Smooth muscle cell of the brain vasculature (primary cell): ENCODE data around the gene PRRC2B.
"Not testable (repeated sequence)": the region's sequence is repeated elsewhere in the genome, so short reads cannot be mapped to it uniquely, and the experiment has no call there.

ENCODE experiments used
- DNase-seq: peaks from one replicate; pipeline ENCODE4 v3.0.0-alpha.2; 2012; ENCODE audit warnings: low read depth, low spot score

The PRRC2B gene

GRCh38 chr9:131434673-131435072 is 40.8 kb downstream of the PRRC2B start:
- DNase-seq, result no peak

DNA sequence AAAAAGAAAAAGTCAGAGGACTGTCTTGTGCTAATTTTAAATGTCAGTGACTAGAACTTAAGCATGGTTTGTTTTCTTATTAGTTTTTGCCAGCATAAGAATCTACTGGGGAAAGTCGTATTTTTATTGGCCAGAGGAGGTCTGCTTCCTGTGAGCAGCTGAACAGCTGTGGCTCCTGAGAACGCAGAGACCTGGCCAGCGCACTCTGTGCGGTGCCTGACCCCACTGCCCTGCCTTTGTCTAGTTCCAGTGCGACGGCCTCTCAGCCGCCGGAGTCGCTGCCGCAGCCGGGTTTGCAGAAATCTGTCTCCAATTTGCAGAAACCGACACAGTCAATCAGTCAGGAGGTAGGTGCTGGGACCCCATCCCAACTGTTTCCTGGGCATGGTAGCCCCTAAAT is 42.5 kb downstream of the PRRC2B start:
- peak; percentile 40 for DNase-seq

DNA sequence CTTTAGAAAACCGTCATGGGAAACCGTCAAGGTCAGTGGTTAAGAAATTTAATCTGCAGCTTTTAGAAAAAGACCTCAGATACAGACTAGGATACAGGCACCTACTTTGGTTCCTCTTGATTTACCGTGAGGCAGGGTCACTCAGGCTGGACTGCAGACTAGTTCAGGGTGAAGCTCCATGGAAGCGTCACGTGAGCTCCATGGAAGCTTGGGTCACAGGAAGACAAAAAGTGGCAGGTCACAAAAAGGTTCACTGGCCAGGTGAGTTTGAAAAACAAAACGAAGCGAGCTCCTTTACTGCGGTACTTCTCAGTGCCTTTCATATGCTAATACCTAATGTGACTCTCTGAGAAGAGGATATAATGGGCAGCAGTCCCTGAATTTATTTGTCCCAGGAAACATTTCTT is 43.0 kb downstream of the PRRC2B start:
- no peak for DNase-seq

- no peak for DNase-seq
These were observed 44.3 kb downstream of the PRRC2B start for GRCh38 chr9:131438190-131438589.

- no peak for DNase-seq
These were observed 45.3 kb downstream of the PRRC2B start for GRCh38 chr9:131439224-131439623.

DNA sequence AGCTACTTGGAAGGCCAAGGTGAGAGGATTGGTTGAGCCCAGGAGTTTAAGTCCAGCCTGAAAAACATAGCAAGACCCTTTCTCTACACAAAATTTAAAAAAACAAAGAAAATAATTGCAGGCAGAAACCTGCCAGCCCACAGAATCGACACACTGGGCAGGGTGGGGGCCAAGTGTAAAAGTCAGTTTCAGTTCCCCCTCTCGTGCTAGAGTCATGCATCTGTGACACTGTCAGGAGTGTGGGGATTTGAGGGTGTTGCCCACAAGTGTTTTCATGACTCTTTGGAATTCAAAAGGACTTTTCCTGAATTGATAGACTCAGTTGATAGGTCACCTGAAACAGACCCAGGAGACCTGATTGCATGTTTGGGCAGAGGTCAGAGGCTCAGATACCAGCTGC is 47.6 kb downstream of the PRRC2B start:
- no peak for DNase-seq

GRCh38 chr9:131442351-131442750 is 48.5 kb downstream of the PRRC2B start:
- DNase-seq, result no peak

- no peak for DNase-seq
These were observed 49.8 kb downstream of the PRRC2B start for GRCh38 chr9:131443648-131444047.

- DNase-seq, result no peak
These were observed 52.4 kb downstream of the PRRC2B start for GRCh38 chr9:131446276-131446675.

- no peak for DNase-seq
These were observed 53.3 kb downstream of the PRRC2B start for GRCh38 chr9:131447148-131447547.

- DNase-seq, result no peak
These were observed 53.7 kb downstream of the PRRC2B start for GRCh38 chr9:131447600-131447999.

DNA sequence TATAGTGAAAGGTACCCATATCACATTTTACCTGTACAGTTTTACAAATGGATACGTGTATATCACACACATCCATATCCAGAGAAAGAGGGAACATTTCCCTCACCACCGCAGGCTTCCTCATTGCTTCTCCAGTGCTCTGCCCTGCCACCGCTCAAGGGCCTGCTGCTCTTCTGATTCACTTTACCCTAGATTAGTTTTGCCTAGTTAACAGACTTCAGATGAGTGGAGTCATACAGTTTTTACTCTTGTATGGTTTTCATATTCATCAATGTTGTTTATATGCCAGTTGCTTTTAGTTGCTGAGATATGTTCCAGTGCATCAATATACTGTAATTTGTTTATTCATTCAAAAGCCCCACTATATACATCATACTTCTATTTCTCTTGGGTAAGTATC is 54.9 kb downstream of the PRRC2B start:
- DNase-seq, result no peak

DNA sequence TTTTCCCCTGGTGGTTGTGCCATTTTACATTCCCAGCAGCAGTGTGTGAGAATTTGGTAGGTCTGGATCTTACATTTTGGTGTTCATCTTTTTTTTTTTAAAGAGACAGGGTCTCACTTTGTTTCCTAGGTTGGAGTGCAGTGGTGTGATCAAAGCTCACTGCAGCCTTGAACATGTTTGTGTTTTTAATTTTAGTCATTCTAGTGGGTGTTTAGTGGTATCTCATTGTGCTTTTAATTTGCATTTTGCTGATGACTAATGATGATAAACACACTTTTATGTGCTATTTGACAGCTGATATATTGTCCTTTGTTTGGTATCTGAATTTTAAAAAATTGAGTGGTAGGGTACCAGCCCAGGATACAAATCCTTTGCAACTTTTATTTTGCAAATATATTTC is 55.4 kb downstream of the PRRC2B start:
- no peak for DNase-seq

DNA sequence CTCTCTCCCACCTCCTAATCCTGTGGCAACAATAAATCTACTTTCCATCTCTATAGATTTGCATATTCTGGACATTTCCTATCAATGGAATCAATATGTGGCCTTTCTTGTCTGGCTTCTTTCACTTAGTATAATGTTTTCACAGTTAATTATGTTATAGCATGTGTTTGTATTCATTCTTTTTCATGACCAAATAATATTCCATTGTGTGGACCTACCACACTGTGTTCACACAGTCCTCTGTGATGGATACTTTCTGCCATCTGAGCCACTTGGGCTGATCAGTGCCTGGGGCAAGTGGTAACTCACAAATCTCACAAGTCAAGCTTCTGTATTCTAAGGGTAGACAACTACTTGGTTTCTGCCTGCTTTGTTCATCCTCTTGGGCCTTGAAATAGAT is 60.1 kb downstream of the PRRC2B start:
- DNase-seq, result no peak

- DNase-seq, result not testable (repeated sequence)
These were observed 61.8 kb downstream of the PRRC2B start for GRCh38 chr9:131455655-131456054.

DNA sequence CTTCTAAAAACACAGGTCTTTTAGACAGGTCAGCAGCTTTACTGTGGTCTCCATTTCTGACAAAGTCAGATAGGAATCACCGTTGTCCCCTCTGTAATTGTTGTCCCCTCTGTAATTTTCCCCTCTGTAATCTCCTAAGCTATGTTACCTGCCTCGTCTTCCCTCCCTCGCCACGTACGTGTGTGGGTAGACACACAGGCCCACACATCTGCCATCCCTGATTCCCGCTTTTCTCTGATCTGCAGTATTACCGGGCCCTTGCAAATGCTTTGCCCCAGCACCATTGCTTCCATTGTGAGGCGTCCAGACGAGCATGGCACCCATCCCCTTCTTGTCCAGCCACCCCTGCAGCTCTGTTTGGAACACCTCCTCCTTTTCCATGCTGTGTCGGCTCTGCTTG is 63.9 kb downstream of the PRRC2B start:
- DNase-seq, result no peak

GRCh38 chr9:131459056-131459455 is 65.2 kb downstream of the PRRC2B start:
- DNase-seq, result no peak

DNA sequence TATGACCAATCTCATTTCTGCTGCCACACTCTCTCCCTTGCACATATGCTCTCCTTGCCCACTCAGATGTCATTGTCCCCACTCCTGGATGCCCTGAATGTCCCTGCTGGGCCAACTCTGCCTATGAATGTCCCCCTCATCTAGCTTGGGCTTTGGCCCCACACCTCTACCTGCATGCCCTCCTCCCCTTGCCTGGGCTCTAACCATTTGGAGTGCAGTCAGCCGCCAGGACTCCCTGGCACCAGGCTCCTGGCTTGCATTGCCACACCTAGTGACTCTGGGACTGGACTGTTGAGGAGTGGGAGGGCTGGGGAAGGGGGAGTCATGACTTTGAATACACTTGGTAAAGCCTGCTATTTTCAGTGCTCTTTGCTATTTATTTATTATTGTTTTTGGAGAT is 67.3 kb downstream of the PRRC2B start:
- DNase-seq, result no peak

- DNase-seq, result no peak
These were observed 70.6 kb downstream of the PRRC2B start for GRCh38 chr9:131464354-131465000.

GRCh38 chr9:131465401-131465800 is 71.5 kb downstream of the PRRC2B start:
- no peak for DNase-seq

- no peak for DNase-seq
These were observed 73.5 kb downstream of the PRRC2B start for GRCh38 chr9:131467214-131467935.

DNA sequence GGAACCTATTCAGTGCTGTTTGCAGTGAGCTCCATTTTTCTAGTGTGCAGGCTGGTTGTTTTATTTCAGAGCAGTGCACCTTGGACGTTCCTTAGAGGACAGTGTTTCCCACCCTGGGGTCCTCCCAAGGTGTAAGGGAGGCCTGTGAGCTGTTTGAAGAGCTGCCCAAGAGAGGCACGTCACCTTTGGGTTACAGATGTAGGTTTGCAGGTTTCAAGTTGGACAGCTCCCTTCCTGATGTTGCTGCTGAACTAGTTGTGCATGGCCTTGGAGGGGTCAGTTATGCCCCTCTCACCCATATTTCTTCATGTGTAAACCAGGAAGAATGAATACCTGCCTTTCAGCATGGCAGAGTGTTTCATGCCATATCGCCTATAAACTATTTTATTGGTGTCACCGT is 74.1 kb downstream of the PRRC2B start:
- no peak for DNase-seq

DNA sequence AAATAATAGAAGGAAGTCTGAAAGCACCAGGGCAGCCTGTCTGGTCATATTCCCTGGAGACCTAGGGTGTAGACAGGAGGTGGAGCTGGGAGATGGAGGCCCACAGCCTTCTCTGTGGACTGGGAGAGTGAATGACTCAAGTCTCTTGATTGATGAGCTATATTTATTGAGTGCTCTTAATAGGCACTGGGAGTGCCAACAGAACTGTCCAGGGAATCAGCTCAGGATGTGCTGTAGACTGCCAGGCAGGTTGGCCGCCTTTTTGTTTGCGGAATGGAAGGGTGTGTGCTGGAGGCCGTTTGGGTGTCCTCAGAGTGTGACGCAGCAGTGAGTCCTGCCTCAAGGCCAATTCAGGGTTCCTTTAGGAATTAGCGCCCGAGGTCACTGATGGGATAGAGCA is 75.5 kb downstream of the PRRC2B start:
- no peak for DNase-seq

DNA sequence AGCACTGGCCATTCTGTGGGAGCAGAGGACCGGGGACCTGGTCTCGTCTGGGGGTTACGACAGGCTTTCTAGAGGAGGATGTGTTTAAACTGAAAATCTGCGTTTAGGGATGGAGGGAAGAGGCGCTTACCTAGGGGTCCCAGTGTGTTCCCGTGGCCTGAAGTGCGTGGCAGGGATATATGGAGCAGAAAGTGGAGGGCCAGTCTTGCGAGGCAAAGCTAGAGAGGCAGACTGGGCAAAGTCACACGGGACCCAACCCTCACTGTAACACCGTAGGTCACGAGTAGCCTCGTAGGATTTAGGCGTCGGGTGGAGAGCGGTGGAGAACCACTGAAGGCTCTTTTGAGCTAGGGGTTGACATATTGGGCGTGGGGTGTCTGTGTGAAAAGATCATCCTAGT is 76.1 kb downstream of the PRRC2B start:
- no peak for DNase-seq
